ENCODE measurements around the gene HNRNPD. TPM values are rescaled to one million over a fixed set of nuclear protein-coding genes. Genes with fewer than 3 reads are reported as not detected.
"Not testable (repeated sequence)": the region's sequence is repeated elsewhere in the genome, so short reads cannot be mapped to it uniquely, and the experiment has no call there.

Gene HNRNPD
- total and polyA plus RNA-seq, 11 donors, result 33.8 to 150 (median 122) TPM

DNA sequence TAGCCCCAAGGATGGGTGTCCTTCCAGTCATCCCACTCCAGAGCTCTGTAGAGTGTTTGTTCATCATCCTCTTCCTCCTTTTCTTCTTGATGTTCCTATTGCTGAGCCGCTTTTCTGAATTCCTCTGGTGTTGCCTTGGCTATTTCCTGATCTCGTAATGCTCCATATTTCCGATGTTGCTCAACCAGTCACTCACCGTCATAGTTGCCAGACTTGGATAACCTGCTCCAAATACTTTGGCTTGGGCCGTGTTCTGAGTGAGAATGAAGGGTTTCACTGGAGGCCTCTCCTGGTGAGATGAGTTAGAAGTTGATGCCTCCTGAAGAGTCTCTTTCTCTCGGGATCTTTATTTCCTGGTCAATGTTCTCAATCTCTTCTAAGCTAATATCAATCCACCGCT lies 27.8 kb upstream of the HNRNPD start:
- ATAC-seq (no peak), DNase-seq (no peak)
- H3K27me3 ChIP-seq, result no peaks in the 10 kb centered on the region
- H3K9me3 ChIP-seq, result no peaks in the 10 kb centered on the region
- H3K4me3 ChIP-seq, result no peak overlapping the region
- no peak for TF ChIP-seq POLR2A (IDR thresholded peaks at IDR 0.05)
- TF ChIP-seq, protein P1, sequence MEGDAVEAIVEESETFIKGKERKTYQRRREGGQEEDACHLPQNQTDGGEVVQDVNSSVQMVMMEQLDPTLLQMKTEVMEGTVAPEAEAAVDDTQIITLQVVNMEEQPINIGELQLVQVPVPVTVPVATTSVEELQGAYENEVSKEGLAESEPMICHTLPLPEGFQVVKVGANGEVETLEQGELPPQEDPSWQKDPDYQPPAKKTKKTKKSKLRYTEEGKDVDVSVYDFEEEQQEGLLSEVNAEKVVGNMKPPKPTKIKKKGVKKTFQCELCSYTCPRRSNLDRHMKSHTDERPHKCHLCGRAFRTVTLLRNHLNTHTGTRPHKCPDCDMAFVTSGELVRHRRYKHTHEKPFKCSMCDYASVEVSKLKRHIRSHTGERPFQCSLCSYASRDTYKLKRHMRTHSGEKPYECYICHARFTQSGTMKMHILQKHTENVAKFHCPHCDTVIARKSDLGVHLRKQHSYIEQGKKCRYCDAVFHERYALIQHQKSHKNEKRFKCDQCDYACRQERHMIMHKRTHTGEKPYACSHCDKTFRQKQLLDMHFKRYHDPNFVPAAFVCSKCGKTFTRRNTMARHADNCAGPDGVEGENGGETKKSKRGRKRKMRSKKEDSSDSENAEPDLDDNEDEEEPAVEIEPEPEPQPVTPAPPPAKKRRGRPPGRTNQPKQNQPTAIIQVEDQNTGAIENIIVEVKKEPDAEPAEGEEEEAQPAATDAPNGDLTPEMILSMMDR (IDR thresholded peaks at IDR 0.05), result no peak
- no peaks in the 10 kb centered on the region for H3K36me3 ChIP-seq
- H3K4me1 ChIP-seq, result no peaks in the 10 kb centered on the region
- intact Hi-C loops (cut with DNase I), result no loop called here
- 93 to 95% (median 94%) methylated on average over 7 of the region's 7 CpGs for WGBS, 4 donors
- H3K27ac ChIP-seq, result no peak overlapping the region

- intact Hi-C loops (cut with DNase I), result no loop called here
- TF ChIP-seq, protein P1 (IDR thresholded peaks at IDR 0.05), result no peak
- no peak for TF ChIP-seq POLR2A (IDR thresholded peaks at IDR 0.05)
- WGBS, 4 donors, result 71 to 93% (median 77%) methylated on average over 1 of the region's 1 CpG
- Histone ChIP-seq H3K4me3 (no peak overlapping the region), H3K27me3 (no peaks in the 10 kb centered on the region), H3K36me3 (no peaks in the 10 kb centered on the region), H3K27ac (no peak overlapping the region), H3K4me1 (no peaks in the 10 kb centered on the region), H3K9me3 (no peaks in the 10 kb centered on the region)
- DNase-seq (no peak), ATAC-seq (no peak)
These were observed 24.5 kb upstream of the HNRNPD start for GRCh38 chr4:82398263-82398662.

DNA sequence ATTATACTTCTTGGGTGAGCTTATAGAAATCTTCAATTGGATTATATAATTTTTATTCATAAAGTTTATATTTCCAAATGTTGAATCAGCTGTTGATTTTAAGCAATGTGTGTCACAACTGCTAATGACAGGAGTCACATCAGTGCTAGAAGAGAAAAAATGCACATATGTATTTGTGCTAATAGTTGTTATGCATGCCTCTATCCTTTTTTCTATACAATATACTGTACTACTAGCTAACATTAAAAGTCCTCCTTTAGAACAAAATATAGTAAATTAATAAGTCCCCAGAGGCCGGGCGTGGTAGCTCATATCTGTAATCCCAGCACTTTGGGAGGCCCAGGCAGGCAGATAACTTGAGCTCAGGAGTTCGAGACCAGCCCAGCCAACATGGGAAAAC lies 23.7 kb upstream of the HNRNPD start:
- Histone ChIP-seq H3K27ac (no peak overlapping the region), H3K36me3 (no peaks in the 10 kb centered on the region), H3K9me3 (no peaks in the 10 kb centered on the region), H3K4me1 (no peaks in the 10 kb centered on the region), H3K27me3 (no peaks in the 10 kb centered on the region), H3K4me3 (no peak overlapping the region)
- intact Hi-C loops (cut with DNase I), result no loop called here
- WGBS, 4 donors, result 80 to 91% (median 85%) methylated on average over 3 of the region's 3 CpGs
- ATAC-seq (no peak), DNase-seq (no peak)
- TF ChIP-seq POLR2A (IDR thresholded peaks at IDR 0.05), result no peak
- TF ChIP-seq, protein P1 (IDR thresholded peaks at IDR 0.05), result no peak

DNA sequence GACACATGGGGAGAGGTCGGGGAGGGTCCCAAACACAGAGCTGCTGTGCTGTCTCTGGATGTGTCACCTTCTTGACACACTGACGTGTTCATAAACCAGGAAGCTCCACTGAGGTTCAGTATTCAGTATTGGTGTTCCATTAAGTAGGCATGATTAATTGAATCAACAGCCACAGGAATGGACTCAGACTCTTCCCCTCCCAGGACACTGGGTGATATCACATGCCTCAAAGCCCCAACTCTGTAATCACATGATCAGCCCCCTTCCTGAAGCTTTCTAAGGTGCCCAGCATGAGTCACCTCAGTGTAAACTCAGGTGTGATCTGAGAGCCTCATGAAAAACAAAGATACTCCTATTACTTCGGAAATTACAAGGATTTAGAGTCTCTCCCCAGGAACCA lies 21.1 kb upstream of the HNRNPD start:
- Histone ChIP-seq H3K4me3 (no peak overlapping the region), H3K4me1 (no peaks in the 10 kb centered on the region), H3K9me3 (no peaks in the 10 kb centered on the region), H3K36me3 (no peaks in the 10 kb centered on the region), H3K27ac (no peak overlapping the region), H3K27me3 (no peaks in the 10 kb centered on the region)
- ATAC-seq, result no peak
- no peak for DNase-seq
- WGBS, 4 donors, result 90 to 97% (median 93%) methylated on average over 3 of the region's 3 CpGs
- TF ChIP-seq, protein P1 (IDR thresholded peaks at IDR 0.05), result no peak
- no peak for TF ChIP-seq POLR2A (IDR thresholded peaks at IDR 0.05)
- intact Hi-C loops (cut with DNase I), result no loop called here

- H3K4me3 ChIP-seq; ATAC-seq; H3K36me3 ChIP-seq; H3K27ac ChIP-seq; H3K9me3 ChIP-seq; H3K27me3 ChIP-seq; intact Hi-C loops (cut with DNase I); DNase-seq: not testable (repeated sequence)
- H3K4me1 ChIP-seq, result peaks cover 0 to 10% (median 0%) of the 10 kb centered on the region in 12 donors
- 87 to 91% (median 88%) methylated on average over 9 of the region's 9 CpGs for WGBS, 4 donors
These were observed 16.3 kb upstream of the HNRNPD start for GRCh38 chr4:82390061-82390460.
